ENCODE results near the gene MYO5B. TPM values are rescaled to one million over a fixed set of nuclear protein-coding genes. Genes with fewer than 3 reads are reported as not detected.

The MYO5B gene
- polyA plus RNA-seq, 1 donor (not counting 4 experiments of a cell fraction or from before 2014, with no cell fraction given): 6.8 TPM

- no peak overlapping the region for H3K4me2 ChIP-seq (ENCODE audit: control insufficient read depth, extremely low read depth, insufficient read depth, low read depth, low read length)
- H3K36me3 ChIP-seq (ENCODE audit: control insufficient read depth in 2 of 2, extremely low read depth in 1 of 2, insufficient read depth in 2 of 2, low read length in 2 of 2): no peaks in the 10 kb centered on the region
- no peaks in the 10 kb centered on the region for H3K27me3 ChIP-seq (ENCODE audit: control insufficient read depth, extremely low read depth, insufficient read depth, low read length)
- DNase-seq (ENCODE audit: low read depth, low spot score) (no peak), FAIRE-seq (no peak)
- no peaks in the 10 kb centered on the region for H4K20me1 ChIP-seq (ENCODE audit: control insufficient read depth, extremely low read depth, insufficient read depth, low read length)
- no peaks in the 10 kb centered on the region for H3K9me3 ChIP-seq (ENCODE audit: control insufficient read depth, low read depth, low read length)
- H3K9ac ChIP-seq (ENCODE audit: control insufficient read depth, extremely low read depth, insufficient read depth, low read length): no peak overlapping the region
- dilution Hi-C loops (cut with MboI; ENCODE audit: extremely low pct_ligation_motif_present, low sequenced_read_pairs): no loop called here
- peaks cover 27% of the 10 kb centered on the region for H3K4me1 ChIP-seq (ENCODE audit: control insufficient read depth, extremely low read depth, insufficient read depth, low read length)
- TF ChIP-seq EZH2 (IDR thresholded peaks at IDR 0.05; ENCODE audit: low read length): no peak
- TF ChIP-seq, protein P1, sequence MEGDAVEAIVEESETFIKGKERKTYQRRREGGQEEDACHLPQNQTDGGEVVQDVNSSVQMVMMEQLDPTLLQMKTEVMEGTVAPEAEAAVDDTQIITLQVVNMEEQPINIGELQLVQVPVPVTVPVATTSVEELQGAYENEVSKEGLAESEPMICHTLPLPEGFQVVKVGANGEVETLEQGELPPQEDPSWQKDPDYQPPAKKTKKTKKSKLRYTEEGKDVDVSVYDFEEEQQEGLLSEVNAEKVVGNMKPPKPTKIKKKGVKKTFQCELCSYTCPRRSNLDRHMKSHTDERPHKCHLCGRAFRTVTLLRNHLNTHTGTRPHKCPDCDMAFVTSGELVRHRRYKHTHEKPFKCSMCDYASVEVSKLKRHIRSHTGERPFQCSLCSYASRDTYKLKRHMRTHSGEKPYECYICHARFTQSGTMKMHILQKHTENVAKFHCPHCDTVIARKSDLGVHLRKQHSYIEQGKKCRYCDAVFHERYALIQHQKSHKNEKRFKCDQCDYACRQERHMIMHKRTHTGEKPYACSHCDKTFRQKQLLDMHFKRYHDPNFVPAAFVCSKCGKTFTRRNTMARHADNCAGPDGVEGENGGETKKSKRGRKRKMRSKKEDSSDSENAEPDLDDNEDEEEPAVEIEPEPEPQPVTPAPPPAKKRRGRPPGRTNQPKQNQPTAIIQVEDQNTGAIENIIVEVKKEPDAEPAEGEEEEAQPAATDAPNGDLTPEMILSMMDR (optimal IDR thresholded peaks at IDR 0.05 in 1 of 3, IDR thresholded peaks at IDR 0.05 in 1 of 3, conservative IDR thresholded peaks at IDR 0.05 in 1 of 3; ENCODE audit: extremely low read depth in 1 of 3, insufficient read depth in 2 of 3, low read length in 3 of 3): no peak
- H3K9me1 ChIP-seq (ENCODE audit: control insufficient read depth, extremely low read depth, insufficient read depth, low read length): no peaks in the 10 kb centered on the region
- H3K27ac ChIP-seq (ENCODE audit: control insufficient read depth, insufficient read depth, low read length): no peak overlapping the region
- H2AFZ ChIP-seq (ENCODE audit: control insufficient read depth, low read length): no peak overlapping the region
- no peaks in the 10 kb centered on the region for H3K79me2 ChIP-seq (ENCODE audit: control insufficient read depth, insufficient read depth, low read length)
- H3K4me3 ChIP-seq (ENCODE audit: control insufficient read depth in 2 of 3, extremely low read depth in 1 of 3, insufficient read depth in 2 of 3, low read depth in 1 of 3, low read length in 3 of 3): no peak overlapping the region
Observed at GRCh38 chr18:50155406-50155805, 39.5 kb downstream of the MYO5B start.

DNA sequence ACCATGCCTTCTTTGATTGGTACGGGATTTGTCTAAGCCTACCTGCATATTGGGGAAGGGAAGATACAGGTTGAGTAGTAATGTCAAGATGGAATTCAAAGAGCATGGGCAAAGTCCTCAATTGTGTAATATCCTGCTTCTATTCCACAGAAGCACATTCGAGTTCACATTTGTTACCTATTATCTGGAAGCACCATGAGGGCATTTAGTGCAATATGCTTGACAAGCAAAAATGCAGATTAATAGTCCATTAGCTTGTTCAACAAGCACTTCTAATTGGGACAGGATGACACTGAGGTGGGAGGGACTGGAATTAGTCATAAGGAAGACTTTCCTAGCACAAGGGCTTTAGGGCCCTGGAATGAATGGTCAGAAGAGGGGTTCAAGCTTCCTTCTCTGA is 40.5 kb downstream of the MYO5B start:
- Histone ChIP-seq H4K20me1 (ENCODE audit: control insufficient read depth, extremely low read depth, insufficient read depth, low read length) (no peaks in the 10 kb centered on the region), H3K4me3 (ENCODE audit: control insufficient read depth in 2 of 3, extremely low read depth in 1 of 3, insufficient read depth in 2 of 3, low read depth in 1 of 3, low read length in 3 of 3) (no peak overlapping the region), H3K9me3 (ENCODE audit: control insufficient read depth, low read depth, low read length) (no peaks in the 10 kb centered on the region), H3K9ac (ENCODE audit: control insufficient read depth, extremely low read depth, insufficient read depth, low read length) (no peak overlapping the region), H3K9me1 (ENCODE audit: control insufficient read depth, extremely low read depth, insufficient read depth, low read length) (no peaks in the 10 kb centered on the region), H3K79me2 (ENCODE audit: control insufficient read depth, insufficient read depth, low read length) (no peaks in the 10 kb centered on the region), H3K27me3 (ENCODE audit: control insufficient read depth, extremely low read depth, insufficient read depth, low read length) (no peaks in the 10 kb centered on the region), H3K36me3 (ENCODE audit: control insufficient read depth in 2 of 2, extremely low read depth in 1 of 2, insufficient read depth in 2 of 2, low read length in 2 of 2) (no peaks in the 10 kb centered on the region), H3K4me2 (ENCODE audit: control insufficient read depth, extremely low read depth, insufficient read depth, low read depth, low read length) (no peak overlapping the region), H3K27ac (ENCODE audit: control insufficient read depth, insufficient read depth, low read length) (no peak overlapping the region), H3K4me1 (ENCODE audit: control insufficient read depth, extremely low read depth, insufficient read depth, low read length) (peaks cover 27% of the 10 kb centered on the region), H2AFZ (ENCODE audit: control insufficient read depth, low read length) (no peak overlapping the region)
- TF ChIP-seq, protein P1 (optimal IDR thresholded peaks at IDR 0.05 in 1 of 3, IDR thresholded peaks at IDR 0.05 in 1 of 3, conservative IDR thresholded peaks at IDR 0.05 in 1 of 3; ENCODE audit: extremely low read depth in 1 of 3, insufficient read depth in 2 of 3, low read length in 3 of 3): no peak
- TF ChIP-seq EZH2 (IDR thresholded peaks at IDR 0.05; ENCODE audit: low read length): no peak
- dilution Hi-C loops (cut with MboI; ENCODE audit: extremely low pct_ligation_motif_present, low sequenced_read_pairs): no loop called here
- FAIRE-seq (no peak), DNase-seq (ENCODE audit: low read depth, low spot score) (no peak)

Data from keratinocyte (primary cell).